SKM-1 (cell line): ENCODE results near the gene ATRIP.
A peak's percentile ranks its signal among the peaks of the same experiment; 100 is the strongest.

Source experiments
- DNase-seq: peaks from one replicate; lab custom pipeline; 2025; ENCODE audit not compliant: unreplicated experiment; lab: John Stamatoyannopoulos, UW

The ATRIP gene

GRCh38 chr3:48423241-48423882 lies 23.2 kb upstream of the ATRIP start:
- DNase-seq: no peak

DNA sequence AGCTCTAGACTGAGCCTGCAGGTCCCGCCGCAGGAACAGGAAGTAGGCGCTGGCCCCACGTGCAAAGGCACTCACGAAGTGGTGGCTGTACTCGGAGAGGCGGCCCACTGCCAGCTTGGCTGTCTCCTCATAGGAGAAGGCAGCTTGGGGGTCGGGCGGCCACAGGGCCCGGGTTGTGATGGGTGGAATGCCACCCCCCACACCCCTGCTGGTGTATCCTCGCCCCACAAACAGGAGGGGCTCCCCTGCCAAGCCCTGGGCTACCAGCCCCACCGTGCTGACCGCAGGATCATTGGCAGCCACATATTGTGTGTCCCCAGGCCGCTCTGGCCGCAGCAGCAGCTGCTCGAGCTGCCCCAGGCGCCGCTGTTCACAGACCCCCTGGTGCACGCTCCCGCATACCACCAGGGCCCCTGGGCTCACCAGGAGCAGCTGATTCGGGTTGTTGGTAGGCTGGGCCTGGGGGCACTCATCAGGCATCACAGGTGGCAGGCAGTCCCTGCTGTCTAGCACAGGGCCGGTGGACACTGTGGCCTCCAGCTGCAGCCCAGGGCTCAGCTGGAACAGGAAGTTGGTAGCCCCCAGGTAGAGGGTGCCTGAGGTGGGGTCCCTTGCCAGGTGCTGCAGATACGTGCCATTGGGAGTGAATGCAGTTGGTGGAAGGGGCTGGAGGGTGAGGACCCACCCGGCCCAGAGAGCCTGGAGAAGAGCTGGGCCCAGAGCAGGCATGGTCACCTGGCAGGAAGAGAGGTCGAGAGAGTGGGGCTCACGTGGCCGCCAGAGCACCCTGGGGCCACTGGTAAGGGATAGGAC lies 22.4 kb upstream of the ATRIP start:
- DNase-seq: no peak

- DNase-seq: no peak
These were observed 21.2 kb upstream of the ATRIP start for GRCh38 chr3:48425281-48425812.

- no peak for DNase-seq
These were observed 20.1 kb upstream of the ATRIP start for GRCh38 chr3:48426401-48426909.

GRCh38 chr3:48426944-48427629 lies 19.4 kb upstream of the ATRIP start:
- no peak for DNase-seq

- no peak for DNase-seq
These were observed 18.9 kb upstream of the ATRIP start for GRCh38 chr3:48427630-48427962.

DNA sequence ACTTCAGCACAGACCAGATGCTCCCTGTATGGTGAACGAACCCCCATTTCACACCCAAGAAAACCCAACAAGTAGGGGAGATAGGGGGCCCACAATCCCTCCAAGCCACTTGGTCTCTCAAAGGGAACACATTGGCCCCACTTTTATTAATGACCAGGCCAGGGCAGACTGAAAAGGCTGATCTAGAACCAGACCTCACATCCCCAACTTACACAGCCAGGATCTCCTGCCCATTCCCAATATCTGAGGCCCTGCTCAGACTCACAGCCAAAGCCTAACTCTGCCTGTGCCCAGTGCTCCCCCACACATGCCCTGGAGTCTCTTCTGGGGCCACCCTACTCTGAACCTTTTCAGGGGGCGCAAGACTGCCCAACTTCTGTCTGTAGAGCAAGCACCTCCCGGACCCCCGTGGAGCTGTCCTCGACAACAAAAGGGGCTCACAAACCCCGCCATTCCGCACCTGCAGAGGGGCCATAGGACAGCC lies 18.4 kb upstream of the ATRIP start:
- DNase-seq: no peak

DNA sequence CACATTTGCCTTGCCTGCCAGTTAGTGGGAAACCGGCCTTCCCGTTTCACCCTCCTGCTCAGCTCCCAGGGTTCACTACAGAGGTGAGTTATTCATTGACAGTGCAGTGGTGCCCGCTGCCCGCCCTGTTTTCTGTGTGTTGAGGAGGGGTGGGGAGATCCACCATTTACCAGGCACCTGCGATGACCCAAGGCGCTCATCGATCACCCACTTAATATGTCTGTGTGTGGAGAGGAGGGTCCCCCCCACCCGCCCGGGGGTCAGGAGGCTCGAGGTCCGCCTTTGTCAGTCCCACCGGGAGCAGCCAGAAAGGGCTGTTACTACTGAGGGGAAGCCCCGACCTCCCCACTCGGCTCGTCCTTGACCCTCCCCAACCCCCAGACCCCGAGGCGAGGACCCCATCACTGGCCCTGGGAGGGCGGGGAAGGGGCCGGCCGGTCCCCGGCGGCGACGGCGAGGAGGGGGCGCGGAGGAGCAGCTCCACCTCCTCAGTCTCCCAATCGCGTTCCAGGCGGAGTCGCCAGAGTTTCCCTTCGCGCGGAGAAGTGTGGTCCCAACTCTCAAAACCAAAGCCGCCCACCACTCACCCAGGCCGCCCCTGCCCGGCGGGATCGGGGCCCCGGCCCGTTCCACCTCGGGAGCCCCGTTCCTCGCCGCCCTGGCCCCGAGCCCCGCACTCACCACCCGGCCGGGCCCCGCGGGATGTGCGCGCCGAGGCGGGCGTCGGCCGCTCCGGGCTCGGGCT lies 17.8 kb upstream of the ATRIP start:
- DNase-seq: no peak

DNA sequence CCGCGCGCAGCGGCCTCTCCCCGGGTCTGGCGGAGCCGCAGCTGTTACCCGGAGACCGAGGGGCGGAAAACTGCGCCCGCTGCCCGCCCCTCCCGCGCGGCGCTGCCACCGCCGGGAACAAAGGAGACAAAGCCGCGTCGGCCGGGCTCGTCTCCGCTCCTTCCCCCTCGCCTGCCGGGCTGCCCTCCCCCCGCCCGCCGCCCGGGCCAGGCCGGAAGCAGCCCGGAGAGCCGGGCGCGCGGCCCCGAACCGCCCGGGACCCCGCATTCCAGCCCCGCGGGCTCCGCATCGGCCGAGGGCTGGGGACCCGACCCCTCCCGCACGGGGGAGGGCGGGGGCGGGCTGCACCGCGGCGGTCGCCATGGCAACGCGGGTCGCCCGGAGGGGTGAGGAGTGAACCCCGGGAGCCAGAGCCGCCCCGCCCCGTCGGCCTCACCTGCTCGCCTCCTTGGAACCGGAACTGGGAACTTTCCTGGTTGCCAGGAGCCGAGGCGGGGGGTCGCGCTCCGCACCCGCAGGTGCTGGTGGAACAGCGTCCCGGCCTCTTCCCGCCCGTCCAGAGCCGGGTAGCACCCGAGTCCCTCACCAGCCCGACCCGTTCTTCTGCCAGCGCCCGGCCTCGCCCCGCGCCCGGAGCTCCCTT lies 17.1 kb upstream of the ATRIP start:
- DNase-seq: no peak

- DNase-seq: peak; percentile 35
These were observed 16.4 kb upstream of the ATRIP start, which contains the start of gene PLXNB1 for GRCh38 chr3:48429960-48430707. TSS of gene PLXNB1 (minus strand) at chr3:48430086. CDS start at chr3:48424611, 5,475 bp downstream.

DNA sequence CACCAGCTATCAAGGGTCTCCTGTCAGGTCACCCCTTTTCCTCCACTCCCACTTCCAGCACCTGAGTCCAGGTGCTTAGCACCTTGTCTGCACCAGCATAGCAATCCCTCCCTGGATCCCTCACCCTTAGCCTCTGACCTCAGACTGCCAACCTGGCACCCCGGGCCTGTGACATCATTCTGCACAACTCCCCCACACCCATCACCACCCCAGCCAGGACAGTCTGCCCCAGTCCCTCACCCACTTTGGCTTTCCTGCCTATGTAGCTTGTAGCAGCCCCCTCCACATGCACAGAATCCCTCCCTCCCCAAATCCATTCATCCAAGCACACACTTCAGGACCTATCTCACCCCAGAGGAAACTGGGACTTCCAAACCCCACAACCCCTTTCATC lies 15.8 kb upstream of the ATRIP start:
- no peak for DNase-seq

DNA sequence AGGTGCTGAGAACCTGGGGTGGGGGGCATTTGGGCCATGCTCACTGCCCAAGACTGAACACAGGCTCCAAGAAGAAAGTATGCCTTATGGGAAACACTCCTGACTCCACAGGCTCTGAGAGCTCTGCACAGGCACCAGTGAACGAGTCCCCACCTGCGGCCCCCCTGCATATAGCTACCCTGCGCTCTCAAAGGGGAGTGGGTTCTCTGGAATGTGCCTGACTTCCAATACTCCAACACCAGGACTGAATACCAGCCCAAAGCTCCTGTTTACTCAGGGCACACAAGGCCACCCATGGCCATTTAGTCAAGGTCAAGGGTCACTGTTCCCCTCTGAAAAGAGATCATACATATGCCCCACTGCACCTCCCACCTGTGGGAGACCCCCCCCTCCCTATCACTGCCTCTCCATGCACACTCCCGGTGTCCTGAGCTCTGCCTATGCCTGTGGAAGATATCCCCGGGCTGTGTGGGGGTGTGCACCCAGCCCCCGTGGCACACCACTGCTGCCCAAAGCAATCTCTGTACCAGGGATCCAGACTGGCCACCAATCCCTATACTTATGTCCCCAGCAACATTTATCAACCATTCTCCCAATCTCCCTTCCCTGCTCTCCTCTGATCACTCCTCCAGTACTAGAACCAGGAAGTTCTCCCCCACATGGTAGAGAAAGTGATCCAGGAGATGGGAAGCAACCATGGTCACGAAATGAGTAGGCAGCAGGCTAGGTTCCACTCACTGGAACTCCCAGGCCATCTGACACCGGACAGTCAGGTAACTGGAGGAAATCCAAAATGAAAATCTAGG lies 15.1 kb upstream of the ATRIP start:
- DNase-seq: no peak

DNA sequence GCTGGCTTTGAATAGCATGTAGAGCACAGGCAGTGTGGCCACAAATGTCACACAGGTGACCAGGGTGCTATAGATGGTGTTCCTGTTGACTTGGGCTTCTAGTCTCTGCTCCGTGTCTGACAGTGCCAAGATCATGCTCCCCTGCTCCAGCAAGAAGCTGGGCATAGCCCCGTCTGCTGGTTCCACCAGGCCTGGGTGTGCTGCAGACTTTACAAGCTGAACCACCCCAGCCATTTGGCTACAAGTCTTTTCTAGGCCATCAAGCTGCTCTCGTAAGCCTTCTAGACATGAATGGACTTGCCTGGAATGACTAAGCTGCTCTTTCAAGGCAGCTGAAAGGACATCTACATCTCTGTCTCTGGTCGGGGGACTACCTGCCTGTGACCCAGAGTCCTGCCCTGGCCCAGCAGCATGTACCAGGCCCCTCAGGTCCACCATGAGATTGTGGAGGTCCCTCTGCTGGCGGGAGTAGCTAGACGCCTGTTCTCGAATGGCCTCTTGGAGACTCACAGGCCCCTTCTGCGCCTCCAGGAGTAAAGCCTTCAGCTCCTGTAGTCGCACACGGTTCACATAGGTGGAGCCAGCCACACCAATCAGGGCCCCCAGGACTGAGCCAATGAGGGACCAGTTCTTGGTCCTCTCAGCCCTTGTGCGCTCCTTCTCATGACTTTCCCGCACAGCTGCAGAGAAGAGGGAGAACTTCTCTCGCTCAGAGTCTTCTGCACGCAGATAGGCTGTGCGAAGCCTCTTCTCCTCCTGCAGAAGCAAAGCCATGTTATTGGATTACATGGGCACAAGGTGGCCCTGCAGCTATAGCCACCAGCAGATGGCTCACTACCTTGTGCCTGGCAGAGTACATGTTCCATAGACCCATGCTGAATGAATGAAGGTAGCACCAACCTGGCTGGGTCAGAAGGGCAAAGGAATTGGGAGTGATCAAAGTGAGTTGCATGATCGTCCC lies 13.8 kb upstream of the ATRIP start:
- DNase-seq: no peak

GRCh38 chr3:48433472-48434118 lies 12.9 kb upstream of the ATRIP start:
- no peak for DNase-seq

GRCh38 chr3:48434591-48435222 lies 11.8 kb upstream of the ATRIP start:
- no peak for DNase-seq

- DNase-seq: no peak
These were observed 11.3 kb upstream of the ATRIP start for GRCh38 chr3:48435223-48435595.
